Adrenal gland (tissue), 12 donors: ENCODE data around the gene SLC22A4. TPM values are rescaled to one million over a fixed set of nuclear protein-coding genes. Genes with fewer than 3 reads are reported as not detected.

Experiments used
- DNase-seq, 7 donors: peaks; one replicate each; pipeline ENCODE4 v3.0.0-alpha.2; 2019 to 2020
- H3K27ac ChIP-seq, 5 donors: fragments of 200-600 bp; sonication (generic) in 4 of 5; 1 replicate in 3 of 5; 2 replicates in 2 of 5; pipeline versions ENCODE4 v1.5.1 to v1.8.0; 2016 to 2020; ENCODE audit warnings: mild to moderate bottlenecking in 1 of 5
- H3K27me3 ChIP-seq: fragments of 200-600 bp; 2 replicates; pipeline ENCODE4 v1.8.0; 2021
- H3K36me3 ChIP-seq, 2 donors: fragments of 200-600 bp; replicated peaks in 1 of 2; 1 replicate in 1 of 2; 2 replicates in 1 of 2; pipeline versions ENCODE4 v1.5.1 to v1.8.0; 2018 to 2022
- H3K4me1 ChIP-seq, 2 donors: fragments of 200-600 bp; replicated peaks in 1 of 2; 1 replicate in 1 of 2; 2 replicates in 1 of 2; pipeline versions ENCODE4 v1.5.1 to v1.8.0; 2018 to 2021
- H3K4me3 ChIP-seq, 4 donors: fragments of 200-600 bp; sonication (generic) in 3 of 4; one replicate each; pipeline ENCODE4 v1.5.1; 2016 to 2018
- H3K9me3 ChIP-seq, 3 donors: fragments of 200-600 bp; sonication (generic) in 1 of 3; replicated peaks in 1 of 3; 1 replicate in 2 of 3; 2 replicates in 1 of 3; pipeline versions ENCODE4 v1.5.1 to v1.8.0; 2016 to 2021
- CTCF ChIP-seq, 6 experiments: fragments of 450-650 bp in 4 of 6; fragments of 200-600 bp in 2 of 6; sonication (generic) in 1 of 6; IDR thresholded peaks; 1 replicate in 5 of 6; 2 replicates in 1 of 6; pipeline versions ENCODE4 v1.5.1 to v1.8.0; 2016 to 2021; ENCODE audit warnings: antibody characterized with exemption in 6 of 6, mild to moderate bottlenecking in 2 of 6, moderate library complexity in 1 of 6
- POLR2A ChIP-seq, 2 donors: fragments of 450-650 bp; IDR thresholded peaks; one replicate each; pipeline ENCODE4 v1.6.1; 2017; ENCODE audit warnings: antibody characterized with exemption in 2 of 2, mild to moderate bottlenecking in 2 of 2, moderate library complexity in 1 of 2
- WGBS, 4 donors: extraction: QIAGEN DNeasy Blood & Tissue Kit in 2 of 4; methylation state at CpG; one replicate each; pipeline versions ENCODE4 v1.1.5 to v1.1.7; 2013 to 2017; 5-methylcytosine and 5-hydroxymethylcytosine counted together
- intact Hi-C, 2 donors: fragments of 100-400 bp; cut with DNase I; formaldehyde crosslinking; loops; one replicate each; pipeline versions ENCODE4 v1.14.1 to v1.15.0; 2022 to 2023
- polyA plus RNA-seq, 3 donors: library from polyadenylated mRNA; stranded (reverse); fragments of 200-250 nt in 2 of 3; fragments of 350-450 nt in 1 of 3; fragmentation: Illumina TruSeq in 1 of 3; extraction: RNeasy Lipid Tissue Mini Kit (QIAGEN cat#74804) in 1 of 3; gene quantifications; one replicate each; pipeline ENCODE4 v1.2.3, GENCODE V29; 2013 to 2014
- total RNA-seq, 9 donors: library from RNA; depleted of rRNA in 4 of 9; stranded (reverse); fragments of >200 nt in 4 of 9; fragments of 120-200 nt in 1 of 9; fragmentation: NEBNext Ultra II Directional in 1 of 9; extraction: Animal tissue kit (Norgen Biotek cat#: 25700) in 1 of 9; gene quantifications; one replicate each; pipeline versions ENCODE4 v1.1.0 to v1.2.4, GENCODE V29; 2013 to 2023
- donor health status: healthy with polysubstance abuse.
- donor health status: Bipolar disorder and iron deficiency.
- donor health status: DM: yes; HTN: yes; CAD: no.
- donor health status: DM: no; HTN: no; CAD: no.
- donor health status: DM: no; HTN: no; CAD: no.
- donor health status: DM: yes; HTN: yes; CAD: no.

Gene SLC22A4
- total and polyA plus RNA-seq, 12 donors = 1.4 to 8.2 (median 3.2) TPM

- 40 to 57% (median 54%) methylated on average over 2 to 7 of the region's 7 CpGs for WGBS, 4 donors
- H3K4me1 ChIP-seq = peaks cover 7 to 23% of the 10 kb centered on the region in 2 donors
Observed at GRCh38 chr5:132263548-132264261, 30.5 kb upstream of the SLC22A4 start.

GRCh38 chr5:132264546-132265335 lies 29.5 kb upstream of the SLC22A4 start:
- intact Hi-C loops = no loop called here
- TF ChIP-seq POLR2A (IDR thresholded peaks at IDR 0.05) = no peak
- no peak for TF ChIP-seq CTCF (IDR thresholded peaks at IDR 0.05)
- Histone ChIP-seq H3K4me1 (peaks cover 7 to 23% of the 10 kb centered on the region in 2 donors), H3K4me3 (no peak overlapping the region), H3K27ac (peak overlapping the region in 4 of 5 donors; percentile 14 to 82 (median 55)), H3K9me3 (no peaks in the 10 kb centered on the region), H3K27me3 (no peaks in the 10 kb centered on the region), H3K36me3 (no peaks in the 10 kb centered on the region)
- peak in 3 of 7 donors; percentile 16 to 51 (median 26) for DNase-seq
- 56 to 67% (median 63%) methylated on average over 4 of the region's 4 CpGs for WGBS, 4 donors

More at GRCh38 chr5:132263548-132264261, 30.5 kb upstream of the SLC22A4 start:
- no peak overlapping the region for H3K4me3 ChIP-seq
- H3K9me3 ChIP-seq = no peaks in the 10 kb centered on the region
- H3K36me3 ChIP-seq = no peaks in the 10 kb centered on the region
- H3K27ac ChIP-seq = peak overlapping the region in 4 of 5 donors; percentile 13 to 82 (median 44)
- DNase-seq = peak; percentile 83 to 96 (median 93)
- H3K27me3 ChIP-seq = no peaks in the 10 kb centered on the region
- TF ChIP-seq CTCF (IDR thresholded peaks at IDR 0.05) (peak in 1 of 6 experiments; percentile 20), POLR2A (IDR thresholded peaks at IDR 0.05) (no peak)
- intact Hi-C loops = no loop called here

GRCh38 chr5:132265336-132266030 lies 28.7 kb upstream of the SLC22A4 start:
- intact Hi-C loops = no loop called here
- Histone ChIP-seq H3K27me3 (no peaks in the 10 kb centered on the region), H3K36me3 (no peaks in the 10 kb centered on the region), H3K4me1 (peaks cover 7 to 23% of the 10 kb centered on the region in 2 donors), H3K4me3 (no peak overlapping the region), H3K9me3 (no peaks in the 10 kb centered on the region), H3K27ac (peak overlapping the region in 3 of 5 donors; percentile 36 to 82 (median 74))
- peak in 4 of 7 donors; percentile 27 to 77 (median 31) for DNase-seq
- TF ChIP-seq CTCF (IDR thresholded peaks at IDR 0.05) (no peak), POLR2A (IDR thresholded peaks at IDR 0.05) (no peak)
- 59 to 66% (median 63%) methylated on average over 6 to 8 of the region's 8 CpGs for WGBS, 4 donors
